Measurements from ENCODE around the gene MRPL38. TPM values are rescaled to one million over a fixed set of nuclear protein-coding genes. Genes with fewer than 3 reads are reported as not detected.

MRPL38 gene
- total RNA-seq, 2 experiments from 2014 or later: 117 to 126 TPM

- ChIA-PET CTCF (interaction anchor here (0.5 to 8.5 kb wide), 7 partner anchors 9 to 1098 kb away, joined by 3 to 105 read pairs (median 5); no protein-coding TSS in a partner anchor), POLR2A (interaction anchor here (0.7 to 1.0 kb wide), 3 partner anchors 23 to 66 kb away, joined by 3 to 4 read pairs (median 3); no protein-coding TSS in a partner anchor)
- Mint-ChIP-seq H3K4me1 (ENCODE audit: low read depth) (peaks cover 33% of the 10 kb centered on the region), H3K36me3 (ENCODE audit: low read depth) (peaks cover 12% of the 10 kb centered on the region), H3K27ac (no peak overlapping the region), H3K4me3 (no peak overlapping the region), H3K27me3 (no peaks in the 10 kb centered on the region), H3K9me3 (no peaks in the 10 kb centered on the region)
- intact Hi-C loops (cut with micrococcal nuclease): no loop called here
- ATAC-seq (no peak), DNase-seq (no peak)
- no peak for TF ChIP-seq CTCF (IDR thresholded peaks at IDR 0.05)
Measured at GRCh38 chr17:75849724-75850123, 55.0 kb downstream of the MRPL38 start.

GRCh38 chr17:75849279-75849646, 55.4 kb downstream of the MRPL38 start:
- DNase-seq: no peak
- Mint-ChIP-seq H3K27ac (no peak overlapping the region), H3K9me3 (no peaks in the 10 kb centered on the region), H3K4me3 (no peak overlapping the region), H3K36me3 (ENCODE audit: low read depth) (peaks cover 12% of the 10 kb centered on the region), H3K27me3 (no peaks in the 10 kb centered on the region), H3K4me1 (ENCODE audit: low read depth) (peaks cover 30% of the 10 kb centered on the region)
- CTCF ChIA-PET: interaction anchor here (0.5 to 8.5 kb wide), 8 partner anchors 8 to 1098 kb away, joined by 3 to 105 read pairs (median 5); no protein-coding TSS in a partner anchor
- POLR2A ChIA-PET: interaction anchor here (1.0 to 1.4 kb wide), 2 partner anchors 22 to 73 kb away, joined by 3 read pairs; no protein-coding TSS in a partner anchor
- intact Hi-C loops (cut with micrococcal nuclease): no loop called here
- no peak for TF ChIP-seq CTCF (IDR thresholded peaks at IDR 0.05)
- no peak for ATAC-seq

Other genes starting within 250 kb of the MRPL38 start
- 10 to 100 TPM; 33.3 to 34.2 TPM for gene RECQL5, start 237.7 kb downstream of the MRPL38 start, total RNA-seq
- 10 to 100 TPM; 73.0 to 75.8 TPM for gene SAP30BP, start 237.5 kb downstream of the MRPL38 start, total RNA-seq
- gene ITGB4, start 183.4 kb downstream of the MRPL38 start, total RNA-seq: 1 to 10 TPM in 1 of 2 experiments, under 1 TPM in 1; 0.69 to 1.8 TPM
- gene GALK1, start 139.7 kb downstream of the MRPL38 start, total RNA-seq: 10 to 100 TPM; 43.4 to 50.7 TPM
- 10 to 100 TPM; 26.4 to 26.6 TPM for gene UNK, start 120.1 kb downstream of the MRPL38 start, total RNA-seq
- 100 to 1,000 TPM; 136 to 144 TPM for gene UNC13D, start 60.5 kb downstream of the MRPL38 start, total RNA-seq
- gene WBP2, start 49.5 kb downstream of the MRPL38 start, total RNA-seq: 10 to 100 TPM; 54.4 to 58.5 TPM
- gene TRIM47, start 26.3 kb downstream of the MRPL38 start, total RNA-seq: 10 to 100 TPM; 16.6 to 16.8 TPM
- 10 to 100 TPM; 37.1 to 42.2 TPM for gene TRIM65, start 7.9 kb downstream of the MRPL38 start, total RNA-seq
- 10 to 100 TPM; 13.2 to 16.2 TPM for gene FBF1, start 36.2 kb upstream of the MRPL38 start, total RNA-seq
- 10 to 100 TPM; 23.0 to 24.1 TPM for gene ACOX1, start 74.3 kb upstream of the MRPL38 start, total RNA-seq
- 10 to 100 TPM; 11.7 to 13.2 TPM for gene TEN1, start 74.4 kb upstream of the MRPL38 start, total RNA-seq
- gene CDK3, start 96.0 kb upstream of the MRPL38 start, total RNA-seq: 1 to 10 TPM; 3.8 to 4.1 TPM
- gene EVPL, start 122.4 kb upstream of the MRPL38 start, total RNA-seq: under 1 TPM; 0.16 to 0.34 TPM
- 100 to 1,000 TPM; 132 to 135 TPM for gene SRP68, start 167.6 kb upstream of the MRPL38 start, total RNA-seq
- 1 to 10 TPM; 1.6 to 2.1 TPM for gene GALR2, start 169.9 kb upstream of the MRPL38 start, total RNA-seq
- gene ZACN, start 174.3 kb upstream of the MRPL38 start, total RNA-seq: 1 to 10 TPM; 2.3 to 3.0 TPM
- gene EXOC7, start 198.9 kb upstream of the MRPL38 start, total RNA-seq: 10 to 100 TPM; 53.5 to 64.9 TPM
- 10 to 100 TPM; 11.1 to 11.6 TPM for gene FOXJ1, start 236.4 kb upstream of the MRPL38 start, total RNA-seq

All from activated CD8-positive, alpha-beta T cell treated with anti-CD3 and anti-CD28 coated beads for 36 hours (primary cell).